T-cell (primary cell): ENCODE data around the gene VAMP5. TPM values are rescaled to one million over a fixed set of nuclear protein-coding genes. Genes with fewer than 3 reads are reported as not detected.
A peak's percentile ranks its signal among the peaks of the same experiment; 100 is the strongest.
"Not testable (repeated sequence)": the region's sequence is repeated elsewhere in the genome, so short reads cannot be mapped to it uniquely, and the experiment has no call there.

ENCODE experiments used
- ATAC-seq, 4 experiments: fragments of 200-7000 bp in 3 of 4; fragments of 150-1000 bp in 1 of 4; cut with Tn5 transposase; replicated peaks in 1 of 4; 1 replicate in 3 of 4; 2 replicates in 1 of 4; pipeline ENCODE4 v1.10.0; 2021; ENCODE audit warnings: moderate library complexity in 3 of 4, mild to moderate bottlenecking in 2 of 4, moderate number of reproducible peaks in 1 of 4
- CTCF ChIA-PET, 2 donors: fragments of 300-600 bp; sonication (Branson Sonifier 250); formaldehyde crosslinking; loops; one replicate each; lab custom pipeline; 2022; ENCODE audit warnings: antibody characterized with exemption in 2 of 2; lab: Charles Lee
- POLR2A ChIA-PET, 2 donors: fragments of 300-600 bp; sonication (Branson Sonifier 250); formaldehyde crosslinking; loops; one replicate each; lab custom pipeline; 2022; ENCODE audit warnings: antibody characterized with exemption in 2 of 2; lab: Charles Lee
- DNase-seq, 35 experiments: peaks; one replicate each; pipeline versions ENCODE4 v3.0.0 to v3.0.0-alpha.2; 2013 to 2023
- H3K27ac ChIP-seq: one replicate; pipeline ENCODE4 v1.5.1; 2013; ENCODE audit warnings: low read length
- H3K27me3 ChIP-seq, 2 experiments: replicated peaks in 1 of 2; 1 replicate in 1 of 2; 2 replicates in 1 of 2; pipeline versions ENCODE4 v1.6.1 to v1.7.0; 2013; ENCODE audit warnings: low read length in 1 of 2, mixed read lengths in 1 of 2; ENCODE audit not compliant: control insufficient read depth in 2 of 2, insufficient read depth in 2 of 2; ENCODE audit errors: extremely low read depth in 1 of 2
- H3K36me3 ChIP-seq, 2 donors: 1 replicate in 1 of 2; 2 replicates in 1 of 2; pipeline versions ENCODE4 v1.6.1 to v1.7.0; 2013; ENCODE audit warnings: low read length in 1 of 2; ENCODE audit not compliant: control insufficient read depth in 2 of 2, insufficient read depth in 1 of 2; ENCODE audit errors: extremely low read depth in 1 of 2
- H3K4me1 ChIP-seq, 2 experiments: 1 replicate in 1 of 2; 2 replicates in 1 of 2; pipeline versions ENCODE4 v1.6.1 to v1.7.0; 2013; ENCODE audit warnings: low read length in 2 of 2, mixed read lengths in 1 of 2; ENCODE audit not compliant: insufficient read depth in 2 of 2, control insufficient read depth in 1 of 2; ENCODE audit errors: extremely low read depth in 1 of 2
- H3K4me3 ChIP-seq, 2 donors: 1 replicate in 1 of 2; 2 replicates in 1 of 2; pipeline versions ENCODE4 v1.5.1 to v1.7.0; 2013; ENCODE audit warnings: mild to moderate bottlenecking in 2 of 2, low read length in 1 of 2, moderate library complexity in 1 of 2; ENCODE audit not compliant: control insufficient read depth in 1 of 2; ENCODE audit errors: extremely low read depth in 1 of 2
- H3K9me3 ChIP-seq: 2 replicates; pipeline ENCODE4 v1.7.0; 2013
- H3K27ac Mint-ChIP-seq, 2 donors: one replicate each; pipeline ENCODE4 v1.8.0; 2020 to 2021; ENCODE audit warnings: mild to moderate bottlenecking in 2 of 2, mixed read lengths in 2 of 2
- H3K27me3 Mint-ChIP-seq, 2 donors: one replicate each; pipeline ENCODE4 v1.8.0; 2021 to 2022; ENCODE audit warnings: mixed read lengths in 2 of 2
- H3K36me3 Mint-ChIP-seq: one replicate; pipeline ENCODE4 v1.8.0; 2021; ENCODE audit warnings: mixed read lengths
- H3K4me1 Mint-ChIP-seq, 3 donors: one replicate each; pipeline ENCODE4 v1.8.0; 2020 to 2022; ENCODE audit warnings: mixed read lengths in 3 of 3, mild to moderate bottlenecking in 1 of 3
- H3K4me3 Mint-ChIP-seq, 3 donors: one replicate each; pipeline ENCODE4 v1.8.0; 2020 to 2022; ENCODE audit warnings: mild to moderate bottlenecking in 3 of 3, mixed read lengths in 3 of 3, moderate library complexity in 3 of 3
- H3K9me3 Mint-ChIP-seq, 3 donors: one replicate each; pipeline ENCODE4 v1.8.0; 2020 to 2022; ENCODE audit warnings: mixed read lengths in 3 of 3
- WGBS: methylation state at CpG from one replicate; pipeline ENCODE4 v1.1.5; 2013; ENCODE audit warnings: missing lambda C conversion rate; ENCODE audit not compliant: insufficient coverage; 5-methylcytosine and 5-hydroxymethylcytosine counted together
- total RNA-seq, 35 experiments: library from RNA in 6 of 35; stranded (reverse) in 6 of 35; fragments of 120-200 nt in 1 of 35; gene quantifications; one replicate each; pipeline versions ENCODE4 v1.2.1 to v1.2.4 and lab custom pipeline; 2013 to 2026

Gene VAMP5
- total RNA-seq, 5 donors from 2014 or later (not counting 1 experiment from before 2014, with no cell fraction given) = 25.0 to 40.1 (median 33.9) TPM

DNA sequence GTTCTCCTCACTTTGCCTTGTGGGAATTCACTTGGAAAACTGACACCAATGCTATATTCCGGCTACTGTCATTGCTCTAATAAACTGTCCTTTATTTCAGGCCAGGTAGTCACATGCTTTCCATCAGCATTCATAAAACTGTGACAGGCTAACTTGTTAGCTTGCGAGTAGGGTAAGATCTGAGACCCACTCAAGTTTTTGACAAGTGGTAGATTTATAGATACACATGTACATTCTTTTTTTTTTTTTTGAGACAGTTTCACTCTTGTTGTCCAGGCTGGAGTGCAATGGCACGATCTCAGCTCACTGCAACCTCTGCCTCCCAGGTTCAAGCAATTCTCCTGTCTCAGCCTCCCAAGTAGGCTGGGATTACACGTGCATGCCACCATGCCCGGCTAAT is 33.5 kb downstream of the VAMP5 start:
- H3K27ac ChIP-seq, H3K27me3 ChIP-seq, DNase-seq, H3K9me3 Mint-ChIP-seq, H3K27me3 Mint-ChIP-seq, ATAC-seq, H3K4me3 ChIP-seq, H3K9me3 ChIP-seq: not testable (repeated sequence)
- ChIA-PET CTCF (interaction anchor here in 1 of 2 donors (0.6 kb wide), 2 partner anchors 14 to 40 kb away, joined by 6 read pairs; partner anchors contain the start of gene VAMP8), POLR2A (interaction anchor here (0.6 to 0.7 kb wide), 2 partner anchors 85 to 332 kb away, joined by 6 to 7 read pairs; no protein-coding TSS in a partner anchor)
- H3K36me3 ChIP-seq = peaks cover 6 to 34% of the 10 kb centered on the region in 2 donors
- H3K4me3 Mint-ChIP-seq = peak overlapping the region; percentile 98
- H3K27ac Mint-ChIP-seq = peak overlapping the region in 1 of 2 donors; percentile 58
- H3K4me1 Mint-ChIP-seq = peaks cover 17 to 35% (median 34%) of the 10 kb centered on the region in 3 donors
- H3K36me3 Mint-ChIP-seq = peaks cover 13% of the 10 kb centered on the region
- peaks cover 14 to 30% of the 10 kb centered on the region in 2 experiments for H3K4me1 ChIP-seq
- 100% methylated on average over 1 of the region's 5 CpGs for WGBS

DNA sequence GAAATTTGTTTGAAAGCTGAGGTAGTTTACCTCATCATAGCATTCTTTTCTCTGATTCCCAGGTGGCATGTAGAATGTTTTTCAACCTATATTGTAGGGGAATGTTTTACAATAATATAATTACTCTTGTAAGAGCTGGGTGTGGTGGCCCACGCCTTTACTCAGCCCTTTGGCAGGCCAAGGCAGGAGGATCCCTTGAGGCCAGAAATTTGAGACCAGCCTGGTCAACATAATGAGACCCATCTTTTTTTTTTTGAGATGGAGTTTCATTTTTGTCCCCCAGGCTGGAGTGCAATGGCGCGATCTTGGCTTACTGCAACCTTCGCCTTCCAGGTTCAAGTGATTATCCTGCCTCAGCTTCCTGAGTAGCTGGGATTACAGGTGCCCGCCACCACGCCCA is 35.4 kb downstream of the VAMP5 start:
- Histone ChIP-seq H3K4me1 (peaks cover 14 to 30% of the 10 kb centered on the region in 2 experiments), H3K27me3 (no peaks in the 10 kb centered on the region), H3K9me3 (no peaks in the 10 kb centered on the region), H3K4me3 (no peak overlapping the region), H3K36me3 (peaks cover 11 to 52% of the 10 kb centered on the region in 2 donors), H3K27ac (no peak overlapping the region)
- peaks cover 20 to 38% (median 38%) of the 10 kb centered on the region in 3 donors for H3K4me1 Mint-ChIP-seq
- no peak overlapping the region for H3K4me3 Mint-ChIP-seq
- H3K27ac Mint-ChIP-seq = no peak overlapping the region
- no peaks in the 10 kb centered on the region for H3K9me3 Mint-ChIP-seq
- ChIA-PET CTCF (interaction anchor here in 1 of 2 donors (1.8 kb wide), 1 partner anchor 18 kb away, joined by 9 read pairs; no protein-coding TSS in a partner anchor), POLR2A (interaction anchor here in 1 of 2 donors (0.6 to 1.0 kb wide), 2 partner anchors 8 to 12 kb away, joined by 3 read pairs; no protein-coding TSS in a partner anchor)
- no peak for ATAC-seq
- 100% methylated on average over 5 of the region's 6 CpGs for WGBS
- DNase-seq = no peak
- H3K36me3 Mint-ChIP-seq = peaks cover 29% of the 10 kb centered on the region
- no peaks in the 10 kb centered on the region for H3K27me3 Mint-ChIP-seq

DNA sequence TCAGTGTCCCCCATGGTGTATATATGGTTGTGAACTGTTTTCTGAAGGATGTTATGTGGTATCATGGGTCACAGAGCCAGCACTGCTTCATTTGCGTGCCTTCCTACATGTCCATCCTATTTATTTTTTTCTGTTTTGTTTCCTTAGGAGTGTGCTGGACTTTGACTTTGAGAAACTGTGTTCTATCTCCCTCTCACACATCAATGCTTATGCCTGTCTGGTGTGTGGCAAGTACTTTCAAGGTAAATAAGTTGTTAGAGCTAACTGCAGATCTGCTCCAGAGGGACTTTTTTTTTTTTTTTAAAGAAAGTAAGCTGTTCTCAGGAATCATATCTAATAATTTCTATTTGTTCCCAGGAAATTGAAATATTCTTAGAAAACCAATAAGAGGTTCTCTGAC is 37.1 kb downstream of the VAMP5 start:
- Histone ChIP-seq H3K27me3 (no peaks in the 10 kb centered on the region), H3K4me3 (no peak overlapping the region), H3K9me3 (no peaks in the 10 kb centered on the region), H3K27ac (no peak overlapping the region), H3K36me3 (peaks cover 24 to 67% of the 10 kb centered on the region in 2 donors), H3K4me1 (peaks cover 12 to 23% of the 10 kb centered on the region in 2 experiments)
- peaks cover 41% of the 10 kb centered on the region for H3K36me3 Mint-ChIP-seq
- ChIA-PET CTCF (interaction anchor here (0.5 to 2.0 kb wide), 3 partner anchors 16 to 54 kb away, joined by 6 to 8 read pairs (median 6); no protein-coding TSS in a partner anchor), POLR2A (interaction anchor here (0.6 to 0.7 kb wide), 3 partner anchors 16 to 768 kb away, joined by 3 to 5 read pairs (median 5); no protein-coding TSS in a partner anchor)
- H3K27me3 Mint-ChIP-seq = no peaks in the 10 kb centered on the region
- DNase-seq (no peak), ATAC-seq (no peak)
- WGBS = no CpG with 5 or more reads among the region's 1 CpG
- peaks cover 20 to 34% (median 34%) of the 10 kb centered on the region in 3 donors for H3K4me1 Mint-ChIP-seq
- H3K4me3 Mint-ChIP-seq = no peak overlapping the region
- no peaks in the 10 kb centered on the region for H3K9me3 Mint-ChIP-seq
- H3K27ac Mint-ChIP-seq = peak overlapping the region in 1 of 2 donors; percentile 6

DNA sequence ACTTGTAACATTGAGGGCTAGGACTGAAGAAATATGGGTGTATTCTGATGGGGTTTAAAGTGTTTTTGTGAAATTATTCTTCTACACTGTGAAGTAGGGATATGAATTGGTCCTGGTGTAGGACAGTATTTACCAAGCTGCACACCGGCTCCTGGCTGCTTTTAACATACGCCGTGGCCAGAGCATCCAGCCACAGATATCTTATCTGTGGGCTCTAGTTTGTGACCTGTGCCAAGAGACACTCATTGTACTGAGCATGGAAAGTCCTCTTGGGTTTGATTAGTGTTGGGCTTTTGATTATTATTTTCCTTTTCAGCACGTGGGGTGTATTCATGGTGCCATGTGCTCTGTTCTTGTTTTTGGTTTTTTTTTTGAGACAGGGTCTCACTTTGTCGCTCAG is 39.8 kb downstream of the VAMP5 start:
- DNase-seq (no peak), ATAC-seq (no peak)
- Mint-ChIP-seq H3K4me1 (peaks cover 15 to 29% (median 21%) of the 10 kb centered on the region in 3 donors), H3K27me3 (no peaks in the 10 kb centered on the region), H3K27ac (no peak overlapping the region), H3K9me3 (no peaks in the 10 kb centered on the region), H3K4me3 (no peak overlapping the region), H3K36me3 (peaks cover 47% of the 10 kb centered on the region)
- Histone ChIP-seq H3K4me1 (peaks cover 0 to 4% of the 10 kb centered on the region in 2 experiments), H3K9me3 (no peaks in the 10 kb centered on the region), H3K27ac (no peak overlapping the region), H3K4me3 (no peak overlapping the region), H3K36me3 (peaks cover 36 to 83% of the 10 kb centered on the region in 2 donors), H3K27me3 (no peaks in the 10 kb centered on the region)
- POLR2A ChIA-PET = no interaction called here
- 97% methylated on average over 5 of the region's 5 CpGs for WGBS
- CTCF ChIA-PET = interaction anchor here in 1 of 2 donors (0.6 kb wide), 1 partner anchor 504 kb away, joined by 5 read pairs; no protein-coding TSS in a partner anchor

DNA sequence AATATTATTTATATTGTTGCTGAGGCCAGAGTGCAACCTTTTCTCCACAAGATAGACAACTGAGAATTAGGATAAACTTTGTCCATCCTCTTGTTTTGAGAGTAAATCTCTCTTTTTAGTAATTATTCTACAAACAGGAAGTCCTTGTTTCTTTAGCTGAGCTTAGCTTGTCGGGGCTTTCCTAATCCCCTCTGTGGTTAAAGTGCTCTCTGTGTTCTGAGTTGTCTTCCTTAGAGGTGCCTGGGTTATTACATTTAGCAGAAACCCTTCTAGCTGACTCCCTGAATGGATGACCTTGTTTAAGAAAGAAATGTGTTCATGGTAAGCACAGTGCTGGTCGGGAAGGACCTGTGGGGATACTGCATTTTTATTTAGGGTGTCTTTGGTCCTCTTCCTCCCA is 44.4 kb downstream of the VAMP5 start:
- H3K27ac Mint-ChIP-seq = peak overlapping the region; percentile 39 to 79
- DNase-seq (peak in 1 of 35 experiments; percentile 36), ATAC-seq (peak in 2 of 4 experiments; percentile 45 to 76)
- peaks cover 43 to 83% of the 10 kb centered on the region in 2 donors for H3K36me3 ChIP-seq
- H3K4me1 Mint-ChIP-seq = peaks cover 6 to 16% (median 11%) of the 10 kb centered on the region in 3 donors
- no peaks in the 10 kb centered on the region for H3K27me3 Mint-ChIP-seq
- ChIA-PET CTCF (interaction anchor here (1.2 to 2.1 kb wide), 2 partner anchors 8 to 9 kb away, joined by 3 to 10 read pairs; no protein-coding TSS in a partner anchor), POLR2A (interaction anchor here (0.5 to 0.9 kb wide), 3 partner anchors 9 to 852 kb away, joined by 3 to 5 read pairs (median 3); no protein-coding TSS in a partner anchor)
- H3K36me3 Mint-ChIP-seq = peaks cover 55% of the 10 kb centered on the region
- H3K9me3 ChIP-seq = no peaks in the 10 kb centered on the region
- peaks cover 0 to 4% of the 10 kb centered on the region in 2 experiments for H3K4me1 ChIP-seq
- 50% methylated on average over 1 of the region's 2 CpGs for WGBS
- H3K9me3 Mint-ChIP-seq = no peaks in the 10 kb centered on the region
- no peaks in the 10 kb centered on the region for H3K27me3 ChIP-seq
- H3K4me3 Mint-ChIP-seq = no peak overlapping the region
- H3K4me3 ChIP-seq = no peak overlapping the region
- peak overlapping the region; percentile 12 for H3K27ac ChIP-seq

DNA sequence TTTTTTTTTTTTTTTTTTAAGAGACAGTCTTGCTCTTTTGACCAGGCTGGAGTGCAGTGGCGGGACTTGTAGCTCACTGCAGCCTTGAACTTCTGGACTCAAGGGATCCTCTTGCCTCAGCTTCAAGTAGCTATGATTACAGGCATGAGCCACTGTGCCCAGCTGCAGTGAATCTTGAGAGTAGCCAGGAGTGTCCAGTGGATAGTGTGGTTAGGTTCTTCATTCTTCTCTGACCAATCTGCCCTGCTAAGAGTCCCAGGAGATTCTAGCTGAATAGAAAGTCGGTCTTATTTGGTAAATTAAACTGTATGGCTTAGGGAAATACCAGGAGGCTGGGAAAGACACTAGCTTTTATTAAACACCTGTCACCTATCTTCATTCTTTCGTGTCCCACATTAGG is 47.1 kb downstream of the VAMP5 start:
- H3K36me3 Mint-ChIP-seq = peaks cover 50% of the 10 kb centered on the region
- H3K4me3 Mint-ChIP-seq = no peak overlapping the region
- ChIA-PET CTCF (interaction anchor here (0.6 to 0.7 kb wide), 2 partner anchors 14 to 20 kb away, joined by 3 to 6 read pairs; partner anchors contain the start of gene C2orf68 (in 1 of the 2)), POLR2A (interaction anchor here in 1 of 2 donors (0.9 kb wide), 1 partner anchor 12 kb away, joined by 3 read pairs; no protein-coding TSS in a partner anchor)
- no peaks in the 10 kb centered on the region for H3K9me3 Mint-ChIP-seq
- H3K27ac Mint-ChIP-seq = peak overlapping the region in 1 of 2 donors; percentile 22
- no peak for DNase-seq
- peaks cover 11 to 27% (median 19%) of the 10 kb centered on the region in 3 donors for H3K4me1 Mint-ChIP-seq
- ATAC-seq = no peak
- Histone ChIP-seq H3K27me3 (no peaks in the 10 kb centered on the region), H3K9me3 (no peaks in the 10 kb centered on the region), H3K4me1 (peaks cover 0 to 4% of the 10 kb centered on the region in 2 experiments), H3K4me3 (no peak overlapping the region), H3K36me3 (peaks cover 28 to 80% of the 10 kb centered on the region in 2 donors), H3K27ac (no peak overlapping the region)
- H3K27me3 Mint-ChIP-seq = no peaks in the 10 kb centered on the region
- no CpG with 5 or more reads among the region's 3 CpGs for WGBS
